ENCODE results near the gene GJB3. TPM values are rescaled to one million over a fixed set of nuclear protein-coding genes. Genes with fewer than 3 reads are reported as not detected.
A peak's percentile ranks its signal among the peaks of the same experiment; 100 is the strongest.

GJB3 gene
- total RNA-seq, 1 donor from 2014 or later: 9.6 TPM

- TF ChIP-seq, protein P1, sequence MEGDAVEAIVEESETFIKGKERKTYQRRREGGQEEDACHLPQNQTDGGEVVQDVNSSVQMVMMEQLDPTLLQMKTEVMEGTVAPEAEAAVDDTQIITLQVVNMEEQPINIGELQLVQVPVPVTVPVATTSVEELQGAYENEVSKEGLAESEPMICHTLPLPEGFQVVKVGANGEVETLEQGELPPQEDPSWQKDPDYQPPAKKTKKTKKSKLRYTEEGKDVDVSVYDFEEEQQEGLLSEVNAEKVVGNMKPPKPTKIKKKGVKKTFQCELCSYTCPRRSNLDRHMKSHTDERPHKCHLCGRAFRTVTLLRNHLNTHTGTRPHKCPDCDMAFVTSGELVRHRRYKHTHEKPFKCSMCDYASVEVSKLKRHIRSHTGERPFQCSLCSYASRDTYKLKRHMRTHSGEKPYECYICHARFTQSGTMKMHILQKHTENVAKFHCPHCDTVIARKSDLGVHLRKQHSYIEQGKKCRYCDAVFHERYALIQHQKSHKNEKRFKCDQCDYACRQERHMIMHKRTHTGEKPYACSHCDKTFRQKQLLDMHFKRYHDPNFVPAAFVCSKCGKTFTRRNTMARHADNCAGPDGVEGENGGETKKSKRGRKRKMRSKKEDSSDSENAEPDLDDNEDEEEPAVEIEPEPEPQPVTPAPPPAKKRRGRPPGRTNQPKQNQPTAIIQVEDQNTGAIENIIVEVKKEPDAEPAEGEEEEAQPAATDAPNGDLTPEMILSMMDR (IDR thresholded peaks at IDR 0.05; ENCODE audit: unreplicated experiment): no peak
- H3K27ac Mint-ChIP-seq (ENCODE audit: unreplicated experiment): no peak overlapping the region
- H3K36me3 Mint-ChIP-seq (ENCODE audit: low read depth, unreplicated experiment): peaks cover 4% of the 10 kb centered on the region
- H3K27me3 Mint-ChIP-seq (ENCODE audit: unreplicated experiment): peaks cover 7% of the 10 kb centered on the region
- no peaks in the 10 kb centered on the region for H3K9me3 Mint-ChIP-seq (ENCODE audit: unreplicated experiment)
- peaks cover 44% of the 10 kb centered on the region for H3K4me1 Mint-ChIP-seq (ENCODE audit: unreplicated experiment)
- no peak overlapping the region for H3K4me3 Mint-ChIP-seq (ENCODE audit: unreplicated experiment)
- DNase-seq (ENCODE audit: low spot score): no peak
These were observed 1.5 kb upstream of the GJB3 start for GRCh38 chr1:34779526-34779925.

DNA sequence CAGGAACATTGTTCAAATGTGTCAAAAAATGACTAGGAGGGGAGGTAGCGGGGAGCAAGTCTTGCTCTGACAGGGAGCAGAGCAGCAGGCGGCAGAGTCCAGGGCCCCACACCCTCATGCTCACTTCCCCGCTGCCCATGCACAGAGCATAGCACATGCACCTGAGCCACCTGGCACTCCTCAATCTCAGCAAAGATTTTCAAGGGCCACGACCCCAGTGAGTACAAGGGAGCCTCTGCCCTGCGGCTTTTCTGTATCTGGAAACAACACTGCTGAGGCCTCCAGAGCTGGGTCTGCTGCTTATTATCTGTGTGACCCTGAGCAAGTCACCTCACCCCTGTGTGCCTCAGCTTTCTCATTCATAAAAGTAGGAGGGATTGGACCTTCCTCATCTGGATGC, 1.1 kb upstream of the GJB3 start:
- Mint-ChIP-seq H3K4me3 (ENCODE audit: unreplicated experiment) (no peak overlapping the region), H3K27me3 (ENCODE audit: unreplicated experiment) (peaks cover 9% of the 10 kb centered on the region), H3K4me1 (ENCODE audit: unreplicated experiment) (peaks cover 44% of the 10 kb centered on the region), H3K27ac (ENCODE audit: unreplicated experiment) (no peak overlapping the region), H3K36me3 (ENCODE audit: low read depth, unreplicated experiment) (peaks cover 4% of the 10 kb centered on the region), H3K9me3 (ENCODE audit: unreplicated experiment) (no peaks in the 10 kb centered on the region)
- TF ChIP-seq, protein P1 (IDR thresholded peaks at IDR 0.05; ENCODE audit: unreplicated experiment): no peak
- DNase-seq (ENCODE audit: low spot score): no peak

DNA sequence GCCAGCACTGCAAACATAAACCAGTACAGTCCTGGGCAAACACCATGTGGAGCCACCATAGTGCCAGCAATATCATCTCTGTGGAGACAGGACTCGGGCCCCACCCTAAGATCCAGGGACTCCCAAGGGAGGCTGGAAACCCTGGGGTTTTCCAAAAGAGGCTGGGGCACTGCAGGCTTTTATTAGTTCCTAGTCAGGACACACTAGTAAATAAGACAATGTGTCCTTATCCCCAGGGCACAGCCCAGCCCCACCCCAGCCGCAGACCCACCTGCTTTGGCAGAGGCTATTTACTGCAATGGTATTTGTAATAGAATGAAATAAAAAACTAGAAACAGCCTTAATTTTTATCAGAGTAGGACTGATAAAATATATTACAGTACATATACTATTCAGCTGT, 486 bp upstream of the GJB3 start:
- Mint-ChIP-seq H3K27me3 (ENCODE audit: unreplicated experiment) (peaks cover 11% of the 10 kb centered on the region), H3K4me3 (ENCODE audit: unreplicated experiment) (peak overlapping the region; percentile 82), H3K9me3 (ENCODE audit: unreplicated experiment) (no peaks in the 10 kb centered on the region), H3K4me1 (ENCODE audit: unreplicated experiment) (peaks cover 44% of the 10 kb centered on the region), H3K27ac (ENCODE audit: unreplicated experiment) (no peak overlapping the region), H3K36me3 (ENCODE audit: low read depth, unreplicated experiment) (peaks cover 4% of the 10 kb centered on the region)
- no peak for DNase-seq (ENCODE audit: low spot score)
- TF ChIP-seq, protein P1 (IDR thresholded peaks at IDR 0.05; ENCODE audit: unreplicated experiment): no peak

GRCh38 chr1:34781844-34782391, 904 bp downstream of the GJB3 start:
- Mint-ChIP-seq H3K27ac (ENCODE audit: unreplicated experiment) (no peak overlapping the region), H3K27me3 (ENCODE audit: unreplicated experiment) (peaks cover 17% of the 10 kb centered on the region), H3K9me3 (ENCODE audit: unreplicated experiment) (no peaks in the 10 kb centered on the region), H3K4me3 (ENCODE audit: unreplicated experiment) (peak overlapping the region; percentile 86), H3K4me1 (ENCODE audit: unreplicated experiment) (peaks cover 49% of the 10 kb centered on the region), H3K36me3 (ENCODE audit: low read depth, unreplicated experiment) (peaks cover 4% of the 10 kb centered on the region)
- no peak for DNase-seq (ENCODE audit: low spot score)
- TF ChIP-seq, protein P1 (IDR thresholded peaks at IDR 0.05; ENCODE audit: unreplicated experiment): peak; percentile 14

GRCh38 chr1:34784751-34785221, 3.8 kb downstream of the GJB3 start:
- TF ChIP-seq, protein P1 (IDR thresholded peaks at IDR 0.05; ENCODE audit: unreplicated experiment): no peak
- Mint-ChIP-seq H3K27me3 (ENCODE audit: unreplicated experiment) (peaks cover 22% of the 10 kb centered on the region), H3K4me3 (ENCODE audit: unreplicated experiment) (peak overlapping the region; percentile 25), H3K27ac (ENCODE audit: unreplicated experiment) (no peak overlapping the region), H3K9me3 (ENCODE audit: unreplicated experiment) (no peaks in the 10 kb centered on the region), H3K36me3 (ENCODE audit: low read depth, unreplicated experiment) (peaks cover 4% of the 10 kb centered on the region), H3K4me1 (ENCODE audit: unreplicated experiment) (peaks cover 49% of the 10 kb centered on the region)
- DNase-seq (ENCODE audit: low spot score): no peak
